Measurements from ENCODE around the gene MPIG6B.
A peak's percentile ranks its signal among the peaks of the same experiment; 100 is the strongest.

The MPIG6B gene

GRCh38 chr6:31723980-31724691 is 963 bp downstream of the MPIG6B start:
- no peak for DNase-seq

GRCh38 chr6:31725502-31726350 is 2.6 kb downstream of the MPIG6B start:
- no peak for DNase-seq

- no peak for DNase-seq
Observed at GRCh38 chr6:31727034-31727716, 4.0 kb downstream of the MPIG6B start.

GRCh38 chr6:31727717-31728671 is 4.8 kb downstream of the MPIG6B start:
- no peak for DNase-seq

- DNase-seq, result no peak
Observed at GRCh38 chr6:31728767-31729514, 5.8 kb downstream of the MPIG6B start, which contains the start of gene DDAH2. Gene DDAH2, minus strand, starts transcription at chr6:31729299. Its CDS starts 138 bp downstream, at chr6:31729161.

- peak; percentile 78 for DNase-seq
Observed at GRCh38 chr6:31729515-31729978, 6.4 kb downstream of the MPIG6B start.

- peak; percentile 51 for DNase-seq
Observed at GRCh38 chr6:31729979-31730630, 6.9 kb downstream of the MPIG6B start.

- no peak for DNase-seq
Observed at GRCh38 chr6:31730631-31731086, 7.5 kb downstream of the MPIG6B start.

GRCh38 chr6:31732029-31732428 is 8.9 kb downstream of the MPIG6B start:
- no peak for DNase-seq

GRCh38 chr6:31733734-31734133 is 10.6 kb downstream of the MPIG6B start:
- no peak for DNase-seq

- DNase-seq, result no peak
Observed at GRCh38 chr6:31734247-31734820, 11.2 kb downstream of the MPIG6B start.

GRCh38 chr6:31734821-31735406 is 11.7 kb downstream of the MPIG6B start:
- peak; percentile 18 for DNase-seq

GRCh38 chr6:31736021-31736767 is 13.0 kb downstream of the MPIG6B start, which contains the start of gene CLIC1:
Gene CLIC1, minus strand, starts transcription at chr6:31736530. Its CDS starts 230 bp downstream, at chr6:31736300.
- DNase-seq, result peak; percentile 76

- no peak for DNase-seq
Observed at GRCh38 chr6:31736768-31737314, 13.7 kb downstream of the MPIG6B start.

- DNase-seq, result peak; percentile 51
Observed at GRCh38 chr6:31737315-31737990, 14.3 kb downstream of the MPIG6B start.

- peak; percentile 96 for DNase-seq
Observed at GRCh38 chr6:31737991-31738979, 15.1 kb downstream of the MPIG6B start.

Data from NCI-H2029 (cell line).